Panc1 (cell line): Measurements from ENCODE around the gene RPL28.

Experiments used
- POLR2AphosphoS5 ChIP-seq: IDR thresholded peaks from 2 replicates; pipeline ENCODE4 v1.6.1; 2012; ENCODE audit warnings: mild to moderate bottlenecking, low read depth, low read length, moderate library complexity
- SIN3A ChIP-seq: IDR thresholded peaks from 2 replicates; pipeline ENCODE4 v1.6.1; 2012; ENCODE audit warnings: low read depth, mild to moderate bottlenecking, low read length, moderate library complexity, borderline replicate concordance; ENCODE audit not compliant: insufficient read depth
- TF ChIP-seq, protein P1 (sequence below): fragments of 450-650 bp; IDR thresholded peaks from 2 replicates; pipeline ENCODE4 v1.5.1; 2017; ENCODE audit warnings: mild to moderate bottlenecking

DNA sequence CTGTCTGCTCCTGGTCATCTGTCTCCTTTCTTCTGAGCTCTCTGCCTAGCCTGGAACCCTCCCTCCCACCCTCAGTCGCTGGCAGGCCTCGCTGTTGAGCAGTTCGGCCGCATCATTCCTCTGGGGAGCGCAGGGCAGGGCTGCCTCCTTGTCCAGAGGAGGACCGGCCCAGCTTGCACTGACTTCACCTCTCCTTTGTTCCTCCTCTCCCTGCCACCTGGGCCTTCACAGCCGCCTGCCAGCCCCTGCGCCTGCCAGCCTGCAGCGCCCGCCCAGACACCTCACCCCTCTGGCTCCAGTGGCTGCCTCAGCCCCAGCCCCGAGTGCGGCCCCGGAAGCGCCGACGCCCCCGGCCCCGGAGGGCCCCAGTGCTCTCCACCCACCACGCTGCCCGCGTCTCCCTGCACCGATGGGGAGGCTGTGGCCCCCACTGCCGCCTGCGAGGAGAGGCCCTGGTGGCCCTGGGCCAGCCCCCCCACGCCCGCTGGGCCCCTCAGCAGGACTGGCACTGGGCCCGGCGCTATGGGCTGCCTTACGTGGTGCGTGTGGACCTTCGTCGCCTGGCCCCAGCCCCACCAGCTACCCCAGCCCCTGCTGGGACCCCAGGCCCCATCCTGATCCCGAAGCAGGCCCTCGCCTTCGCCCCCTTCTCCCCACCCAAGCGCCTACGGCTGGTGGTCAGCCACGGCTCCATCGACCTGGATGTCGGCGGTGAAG is 38.8 kb upstream of the RPL28 start:
- TF ChIP-seq, protein P1, sequence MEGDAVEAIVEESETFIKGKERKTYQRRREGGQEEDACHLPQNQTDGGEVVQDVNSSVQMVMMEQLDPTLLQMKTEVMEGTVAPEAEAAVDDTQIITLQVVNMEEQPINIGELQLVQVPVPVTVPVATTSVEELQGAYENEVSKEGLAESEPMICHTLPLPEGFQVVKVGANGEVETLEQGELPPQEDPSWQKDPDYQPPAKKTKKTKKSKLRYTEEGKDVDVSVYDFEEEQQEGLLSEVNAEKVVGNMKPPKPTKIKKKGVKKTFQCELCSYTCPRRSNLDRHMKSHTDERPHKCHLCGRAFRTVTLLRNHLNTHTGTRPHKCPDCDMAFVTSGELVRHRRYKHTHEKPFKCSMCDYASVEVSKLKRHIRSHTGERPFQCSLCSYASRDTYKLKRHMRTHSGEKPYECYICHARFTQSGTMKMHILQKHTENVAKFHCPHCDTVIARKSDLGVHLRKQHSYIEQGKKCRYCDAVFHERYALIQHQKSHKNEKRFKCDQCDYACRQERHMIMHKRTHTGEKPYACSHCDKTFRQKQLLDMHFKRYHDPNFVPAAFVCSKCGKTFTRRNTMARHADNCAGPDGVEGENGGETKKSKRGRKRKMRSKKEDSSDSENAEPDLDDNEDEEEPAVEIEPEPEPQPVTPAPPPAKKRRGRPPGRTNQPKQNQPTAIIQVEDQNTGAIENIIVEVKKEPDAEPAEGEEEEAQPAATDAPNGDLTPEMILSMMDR, result no peak
- TF ChIP-seq POLR2AphosphoS5 (no peak), SIN3A (no peak)
